ENCODE measurements around the gene LALBA.
"Not testable (repeated sequence)": the region's sequence is repeated elsewhere in the genome, so short reads cannot be mapped to it uniquely, and the experiment has no call there.

GRCh38 chr12:48547012-48547411 lies 22.8 kb downstream of the LALBA start:
- TF ChIP-seq, protein P1, sequence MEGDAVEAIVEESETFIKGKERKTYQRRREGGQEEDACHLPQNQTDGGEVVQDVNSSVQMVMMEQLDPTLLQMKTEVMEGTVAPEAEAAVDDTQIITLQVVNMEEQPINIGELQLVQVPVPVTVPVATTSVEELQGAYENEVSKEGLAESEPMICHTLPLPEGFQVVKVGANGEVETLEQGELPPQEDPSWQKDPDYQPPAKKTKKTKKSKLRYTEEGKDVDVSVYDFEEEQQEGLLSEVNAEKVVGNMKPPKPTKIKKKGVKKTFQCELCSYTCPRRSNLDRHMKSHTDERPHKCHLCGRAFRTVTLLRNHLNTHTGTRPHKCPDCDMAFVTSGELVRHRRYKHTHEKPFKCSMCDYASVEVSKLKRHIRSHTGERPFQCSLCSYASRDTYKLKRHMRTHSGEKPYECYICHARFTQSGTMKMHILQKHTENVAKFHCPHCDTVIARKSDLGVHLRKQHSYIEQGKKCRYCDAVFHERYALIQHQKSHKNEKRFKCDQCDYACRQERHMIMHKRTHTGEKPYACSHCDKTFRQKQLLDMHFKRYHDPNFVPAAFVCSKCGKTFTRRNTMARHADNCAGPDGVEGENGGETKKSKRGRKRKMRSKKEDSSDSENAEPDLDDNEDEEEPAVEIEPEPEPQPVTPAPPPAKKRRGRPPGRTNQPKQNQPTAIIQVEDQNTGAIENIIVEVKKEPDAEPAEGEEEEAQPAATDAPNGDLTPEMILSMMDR (IDR thresholded peaks at IDR 0.05): not testable (repeated sequence)
- TF ChIP-seq POLR2AphosphoS5 (IDR thresholded peaks at IDR 0.05; ENCODE audit: low read depth, low read length): not testable (repeated sequence)
- TF ChIP-seq, protein P2, sequence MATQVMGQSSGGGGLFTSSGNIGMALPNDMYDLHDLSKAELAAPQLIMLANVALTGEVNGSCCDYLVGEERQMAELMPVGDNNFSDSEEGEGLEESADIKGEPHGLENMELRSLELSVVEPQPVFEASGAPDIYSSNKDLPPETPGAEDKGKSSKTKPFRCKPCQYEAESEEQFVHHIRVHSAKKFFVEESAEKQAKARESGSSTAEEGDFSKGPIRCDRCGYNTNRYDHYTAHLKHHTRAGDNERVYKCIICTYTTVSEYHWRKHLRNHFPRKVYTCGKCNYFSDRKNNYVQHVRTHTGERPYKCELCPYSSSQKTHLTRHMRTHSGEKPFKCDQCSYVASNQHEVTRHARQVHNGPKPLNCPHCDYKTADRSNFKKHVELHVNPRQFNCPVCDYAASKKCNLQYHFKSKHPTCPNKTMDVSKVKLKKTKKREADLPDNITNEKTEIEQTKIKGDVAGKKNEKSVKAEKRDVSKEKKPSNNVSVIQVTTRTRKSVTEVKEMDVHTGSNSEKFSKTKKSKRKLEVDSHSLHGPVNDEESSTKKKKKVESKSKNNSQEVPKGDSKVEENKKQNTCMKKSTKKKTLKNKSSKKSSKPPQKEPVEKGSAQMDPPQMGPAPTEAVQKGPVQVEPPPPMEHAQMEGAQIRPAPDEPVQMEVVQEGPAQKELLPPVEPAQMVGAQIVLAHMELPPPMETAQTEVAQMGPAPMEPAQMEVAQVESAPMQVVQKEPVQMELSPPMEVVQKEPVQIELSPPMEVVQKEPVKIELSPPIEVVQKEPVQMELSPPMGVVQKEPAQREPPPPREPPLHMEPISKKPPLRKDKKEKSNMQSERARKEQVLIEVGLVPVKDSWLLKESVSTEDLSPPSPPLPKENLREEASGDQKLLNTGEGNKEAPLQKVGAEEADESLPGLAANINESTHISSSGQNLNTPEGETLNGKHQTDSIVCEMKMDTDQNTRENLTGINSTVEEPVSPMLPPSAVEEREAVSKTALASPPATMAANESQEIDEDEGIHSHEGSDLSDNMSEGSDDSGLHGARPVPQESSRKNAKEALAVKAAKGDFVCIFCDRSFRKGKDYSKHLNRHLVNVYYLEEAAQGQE (IDR thresholded peaks at IDR 0.05; ENCODE audit: insufficient read depth in 1 of 2, low read depth in 2 of 2, low read length in 1 of 2): not testable (repeated sequence)
